T-cell (primary cell): Measurements from ENCODE around the gene UNCX. TPM values are rescaled to one million over a fixed set of nuclear protein-coding genes. Genes with fewer than 3 reads are reported as not detected.

Experiments
- ATAC-seq, 4 experiments: fragments of 200-7000 bp in 3 of 4; fragments of 150-1000 bp in 1 of 4; cut with Tn5 transposase; replicated peaks in 1 of 4; 1 replicate in 3 of 4; 2 replicates in 1 of 4; pipeline ENCODE4 v1.10.0; 2021; ENCODE audit warnings: moderate library complexity in 3 of 4, mild to moderate bottlenecking in 2 of 4, moderate number of reproducible peaks in 1 of 4
- CTCF ChIA-PET, 2 donors: fragments of 300-600 bp; sonication (Branson Sonifier 250); formaldehyde crosslinking; loops; one replicate each; lab custom pipeline; 2022; ENCODE audit warnings: antibody characterized with exemption in 2 of 2; lab: Charles Lee
- POLR2A ChIA-PET, 2 donors: fragments of 300-600 bp; sonication (Branson Sonifier 250); formaldehyde crosslinking; loops; one replicate each; lab custom pipeline; 2022; ENCODE audit warnings: antibody characterized with exemption in 2 of 2; lab: Charles Lee
- DNase-seq, 35 experiments: peaks; one replicate each; pipeline versions ENCODE4 v3.0.0 to v3.0.0-alpha.2; 2013 to 2023
- H3K27ac ChIP-seq: one replicate; pipeline ENCODE4 v1.5.1; 2013; ENCODE audit warnings: low read length
- H3K27me3 ChIP-seq, 2 experiments: replicated peaks in 1 of 2; 1 replicate in 1 of 2; 2 replicates in 1 of 2; pipeline versions ENCODE4 v1.6.1 to v1.7.0; 2013; ENCODE audit warnings: low read length in 1 of 2, mixed read lengths in 1 of 2; ENCODE audit not compliant: control insufficient read depth in 2 of 2, insufficient read depth in 2 of 2; ENCODE audit errors: extremely low read depth in 1 of 2
- H3K36me3 ChIP-seq, 2 donors: 1 replicate in 1 of 2; 2 replicates in 1 of 2; pipeline versions ENCODE4 v1.6.1 to v1.7.0; 2013; ENCODE audit warnings: low read length in 1 of 2; ENCODE audit not compliant: control insufficient read depth in 2 of 2, insufficient read depth in 1 of 2; ENCODE audit errors: extremely low read depth in 1 of 2
- H3K4me1 ChIP-seq, 2 experiments: 1 replicate in 1 of 2; 2 replicates in 1 of 2; pipeline versions ENCODE4 v1.6.1 to v1.7.0; 2013; ENCODE audit warnings: low read length in 2 of 2, mixed read lengths in 1 of 2; ENCODE audit not compliant: insufficient read depth in 2 of 2, control insufficient read depth in 1 of 2; ENCODE audit errors: extremely low read depth in 1 of 2
- H3K4me3 ChIP-seq, 2 donors: 1 replicate in 1 of 2; 2 replicates in 1 of 2; pipeline versions ENCODE4 v1.5.1 to v1.7.0; 2013; ENCODE audit warnings: mild to moderate bottlenecking in 2 of 2, low read length in 1 of 2, moderate library complexity in 1 of 2; ENCODE audit not compliant: control insufficient read depth in 1 of 2; ENCODE audit errors: extremely low read depth in 1 of 2
- H3K9me3 ChIP-seq: 2 replicates; pipeline ENCODE4 v1.7.0; 2013
- H3K27ac Mint-ChIP-seq, 2 donors: one replicate each; pipeline ENCODE4 v1.8.0; 2020 to 2021; ENCODE audit warnings: mild to moderate bottlenecking in 2 of 2, mixed read lengths in 2 of 2
- H3K27me3 Mint-ChIP-seq, 2 donors: one replicate each; pipeline ENCODE4 v1.8.0; 2021 to 2022; ENCODE audit warnings: mixed read lengths in 2 of 2
- H3K36me3 Mint-ChIP-seq: one replicate; pipeline ENCODE4 v1.8.0; 2021; ENCODE audit warnings: mixed read lengths
- H3K4me1 Mint-ChIP-seq, 3 donors: one replicate each; pipeline ENCODE4 v1.8.0; 2020 to 2022; ENCODE audit warnings: mixed read lengths in 3 of 3, mild to moderate bottlenecking in 1 of 3
- H3K4me3 Mint-ChIP-seq, 3 donors: one replicate each; pipeline ENCODE4 v1.8.0; 2020 to 2022; ENCODE audit warnings: mild to moderate bottlenecking in 3 of 3, mixed read lengths in 3 of 3, moderate library complexity in 3 of 3
- H3K9me3 Mint-ChIP-seq, 3 donors: one replicate each; pipeline ENCODE4 v1.8.0; 2020 to 2022; ENCODE audit warnings: mixed read lengths in 3 of 3
- WGBS: methylation state at CpG from one replicate; pipeline ENCODE4 v1.1.5; 2013; ENCODE audit warnings: missing lambda C conversion rate; ENCODE audit not compliant: insufficient coverage; 5-methylcytosine and 5-hydroxymethylcytosine counted together
- total RNA-seq, 35 experiments: library from RNA in 6 of 35; stranded (reverse) in 6 of 35; fragments of 120-200 nt in 1 of 35; gene quantifications; one replicate each; pipeline versions ENCODE4 v1.2.1 to v1.2.4 and lab custom pipeline; 2013 to 2026

UNCX gene
- total RNA-seq, 5 donors from 2014 or later (not counting 1 experiment from before 2014, with no cell fraction given) = not detected

GRCh38 chr7:1263391-1263951, 30.8 kb downstream of the UNCX start:
- WGBS = 81% methylated on average over 25 of the region's 28 CpGs
- ChIA-PET CTCF (no interaction called here), POLR2A (no interaction called here)
- no peaks in the 10 kb centered on the region for H3K36me3 Mint-ChIP-seq
- H3K4me3 ChIP-seq = no peak overlapping the region
- no peaks in the 10 kb centered on the region for H3K36me3 ChIP-seq
- H3K27me3 ChIP-seq = peaks cover 0 to 72% of the 10 kb centered on the region in 2 experiments
- no peaks in the 10 kb centered on the region for H3K4me1 Mint-ChIP-seq
- H3K4me3 Mint-ChIP-seq = no peak overlapping the region
- no peaks in the 10 kb centered on the region for H3K4me1 ChIP-seq
- H3K27ac Mint-ChIP-seq = no peak overlapping the region
- DNase-seq = no peak
- no peaks in the 10 kb centered on the region for H3K9me3 ChIP-seq
- no peak for ATAC-seq
- H3K27ac ChIP-seq = no peak overlapping the region
- peaks cover 0 to 4% (median 0%) of the 10 kb centered on the region in 3 donors for H3K9me3 Mint-ChIP-seq
- H3K27me3 Mint-ChIP-seq = peaks cover 25 to 37% of the 10 kb centered on the region in 2 donors

GRCh38 chr7:1264345-1265280, 31.9 kb downstream of the UNCX start:
- H3K27me3 Mint-ChIP-seq = peaks cover 25 to 44% of the 10 kb centered on the region in 2 donors
- H3K27ac Mint-ChIP-seq = no peak overlapping the region
- H3K36me3 Mint-ChIP-seq = no peaks in the 10 kb centered on the region
- H3K27ac ChIP-seq = no peak overlapping the region
- peaks cover 0 to 4% (median 0%) of the 10 kb centered on the region in 3 donors for H3K9me3 Mint-ChIP-seq
- DNase-seq (no peak), ATAC-seq (no peak)
- no peak overlapping the region for H3K4me3 Mint-ChIP-seq
- H3K4me1 ChIP-seq = no peaks in the 10 kb centered on the region
- no peaks in the 10 kb centered on the region for H3K4me1 Mint-ChIP-seq
- no peaks in the 10 kb centered on the region for H3K9me3 ChIP-seq
- H3K36me3 ChIP-seq = no peaks in the 10 kb centered on the region
- POLR2A ChIA-PET = no interaction called here
- 77% methylated on average over 19 of the region's 30 CpGs for WGBS
- peaks cover 0 to 77% of the 10 kb centered on the region in 2 experiments for H3K27me3 ChIP-seq
- H3K4me3 ChIP-seq = no peak overlapping the region
- CTCF ChIA-PET = no interaction called here

GRCh38 chr7:1267016-1267900, 34.6 kb downstream of the UNCX start:
- Mint-ChIP-seq H3K4me3 (no peak overlapping the region), H3K9me3 (peaks cover 0 to 4% (median 0%) of the 10 kb centered on the region in 3 donors), H3K36me3 (no peaks in the 10 kb centered on the region), H3K4me1 (no peaks in the 10 kb centered on the region), H3K27me3 (peaks cover 18 to 48% of the 10 kb centered on the region in 2 donors), H3K27ac (no peak overlapping the region)
- DNase-seq (no peak), ATAC-seq (no peak)
- Histone ChIP-seq H3K9me3 (no peaks in the 10 kb centered on the region), H3K4me1 (no peaks in the 10 kb centered on the region), H3K27me3 (peaks cover 0 to 83% of the 10 kb centered on the region in 2 experiments), H3K36me3 (no peaks in the 10 kb centered on the region), H3K27ac (no peak overlapping the region), H3K4me3 (no peak overlapping the region)
- CTCF ChIA-PET = no interaction called here
- POLR2A ChIA-PET = no interaction called here
- 78% methylated on average over 30 of the region's 31 CpGs for WGBS

GRCh38 chr7:1268076-1268815, 35.6 kb downstream of the UNCX start:
- Mint-ChIP-seq H3K4me1 (no peaks in the 10 kb centered on the region), H3K9me3 (peaks cover 0 to 4% (median 0%) of the 10 kb centered on the region in 3 donors), H3K27ac (no peak overlapping the region), H3K4me3 (no peak overlapping the region), H3K27me3 (peaks cover 18 to 48% of the 10 kb centered on the region in 2 donors), H3K36me3 (no peaks in the 10 kb centered on the region)
- H3K4me3 ChIP-seq = no peak overlapping the region
- no peak overlapping the region for H3K27ac ChIP-seq
- DNase-seq (no peak), ATAC-seq (no peak)
- POLR2A ChIA-PET = no interaction called here
- CTCF ChIA-PET = no interaction called here
- no peaks in the 10 kb centered on the region for H3K36me3 ChIP-seq
- no peaks in the 10 kb centered on the region for H3K4me1 ChIP-seq
- 86% methylated on average over 18 of the region's 27 CpGs for WGBS
- peaks cover 0 to 76% of the 10 kb centered on the region in 2 experiments for H3K27me3 ChIP-seq
- H3K9me3 ChIP-seq = no peaks in the 10 kb centered on the region

- no peak overlapping the region for H3K4me3 ChIP-seq
- Mint-ChIP-seq H3K4me3 (no peak overlapping the region), H3K27me3 (peaks cover 18 to 42% of the 10 kb centered on the region in 2 donors), H3K27ac (no peak overlapping the region), H3K9me3 (peaks cover 0 to 4% (median 0%) of the 10 kb centered on the region in 3 donors), H3K4me1 (no peaks in the 10 kb centered on the region), H3K36me3 (no peaks in the 10 kb centered on the region)
- DNase-seq (no peak), ATAC-seq (no peak)
- H3K27me3 ChIP-seq = peaks cover 0 to 70% of the 10 kb centered on the region in 2 experiments
- ChIA-PET POLR2A (interaction anchor here in 1 of 2 donors (0.7 kb wide), 1 partner anchor 16 kb away, joined by 4 read pairs; no protein-coding TSS in a partner anchor), CTCF (interaction anchor here in 1 of 2 donors (0.9 kb wide), 1 partner anchor 164 kb away, joined by 3 read pairs; no protein-coding TSS in a partner anchor)
- WGBS = 96% methylated on average over 4 of the region's 14 CpGs
- no peak overlapping the region for H3K27ac ChIP-seq
- no peaks in the 10 kb centered on the region for H3K36me3 ChIP-seq
- no peaks in the 10 kb centered on the region for H3K4me1 ChIP-seq
- no peaks in the 10 kb centered on the region for H3K9me3 ChIP-seq
These were observed 36.2 kb downstream of the UNCX start for GRCh38 chr7:1268866-1269265.
